ENCODE measurements around the gene JAKMIP3.

The JAKMIP3 gene

GRCh38 chr10:132110111-132110521, 44.4 kb downstream of the JAKMIP3 start:
- no peak for DNase-seq (ENCODE audit: low spot score)

DNA sequence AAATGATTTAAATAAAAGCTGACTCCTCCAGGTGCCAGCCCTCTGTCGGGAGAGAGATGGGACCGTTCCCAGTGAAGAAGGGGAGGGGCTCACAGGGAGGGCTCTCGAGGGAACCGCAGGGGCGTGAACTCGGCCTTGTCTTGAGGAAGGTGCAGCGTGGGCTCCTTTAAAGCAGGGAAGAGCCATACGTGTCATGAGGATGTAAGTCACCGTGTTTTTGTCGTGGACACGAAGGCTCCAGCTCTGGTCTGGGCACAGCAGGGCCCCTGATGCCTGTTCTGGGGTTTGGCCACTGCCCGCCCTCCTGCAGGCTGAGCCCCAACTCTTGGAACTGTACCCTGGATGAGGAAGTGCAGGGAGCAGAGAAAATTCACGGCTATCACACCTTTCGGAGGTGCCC, 45.0 kb downstream of the JAKMIP3 start:
- no peak for DNase-seq (ENCODE audit: low spot score)

- no peak for DNase-seq (ENCODE audit: low spot score)
Measured at GRCh38 chr10:132111121-132111731, 45.5 kb downstream of the JAKMIP3 start.

DNA sequence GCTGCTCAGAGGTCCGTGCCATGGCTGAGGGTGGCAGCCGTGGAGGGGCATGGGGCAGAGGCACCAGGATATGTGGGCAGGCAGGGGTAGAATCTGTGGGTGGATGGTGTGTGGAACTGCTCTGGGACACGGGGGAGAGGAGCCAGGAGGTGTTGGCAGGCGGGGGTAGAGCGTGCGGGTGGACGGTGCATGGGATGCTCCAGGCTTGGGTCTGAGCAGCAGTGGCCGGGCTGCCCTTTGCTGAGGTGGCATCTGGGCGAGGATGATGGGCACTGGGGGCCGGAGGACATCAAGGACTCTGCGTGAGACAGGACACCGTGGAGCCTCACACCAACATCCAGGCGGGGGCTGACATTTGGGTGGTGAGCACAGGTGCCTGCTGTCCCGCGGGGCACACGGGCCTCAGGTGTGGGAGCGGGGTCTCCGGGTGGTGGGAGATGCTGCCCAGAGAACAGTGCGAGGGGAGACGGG, 46.2 kb downstream of the JAKMIP3 start:
- no peak for DNase-seq (ENCODE audit: low spot score)

GRCh38 chr10:132112611-132113010, 46.9 kb downstream of the JAKMIP3 start:
- DNase-seq (ENCODE audit: low spot score): no peak

GRCh38 chr10:132113206-132113605, 47.5 kb downstream of the JAKMIP3 start:
- DNase-seq (ENCODE audit: low spot score): no peak

DNA sequence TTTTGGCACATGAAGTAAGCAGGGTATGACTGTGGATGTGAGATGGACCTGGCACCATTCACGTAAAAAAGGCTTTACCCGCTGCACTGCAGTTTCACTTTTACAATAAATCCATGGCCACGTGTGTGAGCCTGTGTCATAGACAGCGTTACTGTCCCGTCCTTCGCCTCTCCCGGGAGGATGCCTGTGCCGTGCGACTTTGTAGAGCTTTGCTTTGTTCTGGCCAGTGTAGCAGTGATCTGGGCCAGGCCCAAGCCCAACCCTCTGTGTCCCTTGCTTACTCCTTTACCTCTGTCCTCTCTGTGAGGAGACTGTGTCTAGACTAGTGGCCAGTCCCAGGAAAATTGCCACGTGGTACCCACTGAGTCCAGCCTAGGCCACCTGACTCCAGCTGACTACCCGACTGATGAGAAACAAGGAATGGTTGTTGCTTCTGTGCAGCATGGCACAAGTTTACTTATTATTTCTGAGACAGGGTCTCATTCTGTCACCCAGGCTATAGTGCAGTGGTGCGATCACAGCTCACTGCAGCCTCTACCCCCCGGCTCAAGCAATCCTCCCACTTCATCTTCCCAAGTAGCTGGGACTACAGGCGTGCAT, 48.1 kb downstream of the JAKMIP3 start:
- no peak for DNase-seq (ENCODE audit: low spot score)

DNA sequence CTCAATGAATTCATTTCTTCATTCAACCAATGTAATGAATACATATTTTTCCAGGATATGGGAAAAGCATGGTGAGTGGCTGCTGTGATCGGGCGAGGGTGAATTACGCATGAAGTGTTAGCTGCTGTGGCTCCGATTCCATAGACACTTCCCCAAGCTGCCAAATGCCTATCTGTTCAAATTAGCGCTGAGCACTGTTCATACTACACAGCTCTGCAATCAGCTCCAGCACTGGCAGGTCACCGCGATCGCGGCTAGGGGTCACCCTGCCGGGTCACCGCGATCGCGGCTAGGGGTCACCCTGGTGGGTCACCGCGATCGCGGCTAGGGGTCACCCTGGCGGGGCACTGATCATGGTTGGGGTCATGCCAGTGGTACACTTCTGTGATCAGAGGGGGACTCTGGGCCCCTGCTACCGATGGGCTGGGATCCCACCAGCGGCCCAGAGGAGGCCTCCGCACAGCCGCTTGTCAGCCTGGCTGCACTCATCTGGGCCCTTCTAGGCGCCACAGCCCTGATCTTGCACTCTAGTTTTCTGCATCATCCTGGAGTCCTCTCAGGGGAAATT, 49.3 kb downstream of the JAKMIP3 start:
- no peak for DNase-seq (ENCODE audit: low spot score)

Measured in CD4-positive, alpha-beta T cell treated with Interleukin-2 at 100 ng/mL for 4 hours (primary cell).